ENCODE data around the gene RFFL.

RFFL gene

GRCh38 chr17:35089586-35090296, 26.2 kb upstream of the RFFL start:
- Histone ChIP-seq H3K9ac (ENCODE audit: low read depth, low read length) (peak overlapping the region; percentile 65), H3K27me3 (ENCODE audit: insufficient read depth, low read length) (peaks cover 10% of the 10 kb centered on the region; the same call in 1 of the 2 replicates), H3K9me3 (ENCODE audit: insufficient read depth, low read depth, low read length) (no peaks in the 10 kb centered on the region), H3K27ac (ENCODE audit: low read length) (no peak overlapping the region), H3K36me3 (ENCODE audit: insufficient read depth, low read depth, low read length) (no peaks in the 10 kb centered on the region), H3K4me1 (ENCODE audit: insufficient read depth, low read length) (peaks cover 34% of the 10 kb centered on the region), H3K4me3 (ENCODE audit: low read length) (peak overlapping the region; percentile 61)

GRCh38 chr17:35088881-35089585, 25.5 kb upstream of the RFFL start:
- Histone ChIP-seq H3K4me1 (ENCODE audit: insufficient read depth, low read length) (peaks cover 34% of the 10 kb centered on the region), H3K9me3 (ENCODE audit: insufficient read depth, low read depth, low read length) (no peaks in the 10 kb centered on the region), H3K27me3 (ENCODE audit: insufficient read depth, low read length) (peaks cover 10% of the 10 kb centered on the region; the same call in 1 of the 2 replicates), H3K9ac (ENCODE audit: low read depth, low read length) (peak overlapping the region; percentile 78; the same call in 1 of the 2 replicates), H3K36me3 (ENCODE audit: insufficient read depth, low read depth, low read length) (no peaks in the 10 kb centered on the region), H3K27ac (ENCODE audit: low read length) (no peak overlapping the region), H3K4me3 (ENCODE audit: low read length) (peak overlapping the region; percentile 89)

DNA sequence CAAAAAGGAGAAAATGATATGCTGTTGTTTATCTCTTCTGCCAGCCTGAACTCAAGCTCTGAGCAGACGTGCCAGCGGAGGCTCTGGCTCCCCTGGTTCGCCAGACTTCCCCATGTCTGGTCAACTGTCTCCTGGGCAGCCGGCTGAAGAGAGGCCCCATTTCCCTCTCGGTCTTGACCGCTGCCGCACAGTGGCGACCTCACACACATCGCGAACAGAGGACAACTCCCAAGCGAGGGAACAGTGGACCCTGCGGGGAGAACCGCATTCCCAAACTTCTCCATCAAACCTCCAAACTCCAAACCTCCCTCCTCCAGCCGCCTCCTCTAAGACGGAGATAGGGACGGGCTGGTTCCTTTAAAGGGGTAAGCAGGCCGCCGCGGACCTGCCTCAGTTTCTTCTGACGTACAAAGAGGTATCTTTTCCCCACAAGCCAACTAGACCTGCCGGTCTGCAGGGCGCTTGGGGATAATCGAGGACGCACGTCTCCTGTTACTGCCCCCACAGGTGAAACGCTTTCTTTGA, 24.9 kb upstream of the RFFL start:
- Histone ChIP-seq H3K27me3 (ENCODE audit: insufficient read depth, low read length) (peaks cover 10% of the 10 kb centered on the region; the same call in 1 of the 2 replicates), H3K4me3 (ENCODE audit: low read length) (peak overlapping the region; percentile 89), H3K9ac (ENCODE audit: low read depth, low read length) (peak overlapping the region; percentile 78; the same call in 1 of the 2 replicates), H3K36me3 (ENCODE audit: insufficient read depth, low read depth, low read length) (no peaks in the 10 kb centered on the region), H3K9me3 (ENCODE audit: insufficient read depth, low read depth, low read length) (no peaks in the 10 kb centered on the region), H3K27ac (ENCODE audit: low read length) (no peak overlapping the region), H3K4me1 (ENCODE audit: insufficient read depth, low read length) (peaks cover 34% of the 10 kb centered on the region)

GRCh38 chr17:35087731-35088355, 24.3 kb upstream of the RFFL start:
- Histone ChIP-seq H3K4me1 (ENCODE audit: insufficient read depth, low read length) (peaks cover 39% of the 10 kb centered on the region), H3K36me3 (ENCODE audit: insufficient read depth, low read depth, low read length) (no peaks in the 10 kb centered on the region), H3K4me3 (ENCODE audit: low read length) (peak overlapping the region; percentile 89), H3K27me3 (ENCODE audit: insufficient read depth, low read length) (peaks cover 10% of the 10 kb centered on the region; the same call in 1 of the 2 replicates), H3K27ac (ENCODE audit: low read length) (no peak overlapping the region), H3K9me3 (ENCODE audit: insufficient read depth, low read depth, low read length) (no peaks in the 10 kb centered on the region), H3K9ac (ENCODE audit: low read depth, low read length) (peak overlapping the region; percentile 78; the same call in 1 of the 2 replicates)

GRCh38 chr17:35086931-35087573, 23.5 kb upstream of the RFFL start:
- Histone ChIP-seq H3K4me3 (ENCODE audit: low read length) (peak overlapping the region; percentile 89), H3K27ac (ENCODE audit: low read length) (no peak overlapping the region), H3K9me3 (ENCODE audit: insufficient read depth, low read depth, low read length) (no peaks in the 10 kb centered on the region), H3K9ac (ENCODE audit: low read depth, low read length) (no peak overlapping the region), H3K27me3 (ENCODE audit: insufficient read depth, low read length) (peaks cover 10% of the 10 kb centered on the region; the same call in 1 of the 2 replicates), H3K4me1 (ENCODE audit: insufficient read depth, low read length) (peaks cover 47% of the 10 kb centered on the region), H3K36me3 (ENCODE audit: insufficient read depth, low read depth, low read length) (no peaks in the 10 kb centered on the region)

DNA sequence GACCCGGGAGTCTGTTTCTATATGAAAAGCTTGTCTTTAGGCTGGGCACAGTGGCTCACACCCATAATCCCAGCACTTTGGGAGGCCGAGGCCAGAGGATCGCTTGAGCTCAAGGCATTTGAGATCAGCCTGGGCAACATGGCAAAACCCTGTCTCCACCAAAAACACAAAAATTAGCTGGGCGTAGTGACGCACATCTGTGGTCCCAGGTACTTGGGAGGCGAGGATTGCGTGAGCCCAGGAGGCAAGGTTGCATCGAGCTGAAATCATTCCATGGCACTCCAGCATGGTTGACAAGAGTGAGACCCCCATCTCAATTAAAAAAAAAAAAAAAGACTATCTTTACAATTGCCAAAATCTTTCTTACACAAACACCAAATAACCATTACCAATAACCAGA, 22.7 kb upstream of the RFFL start:
- Histone ChIP-seq H3K4me1 (ENCODE audit: insufficient read depth, low read length) (peaks cover 53% of the 10 kb centered on the region), H3K9ac (ENCODE audit: low read depth, low read length) (no peak overlapping the region), H3K27me3 (ENCODE audit: insufficient read depth, low read length) (peaks cover 10% of the 10 kb centered on the region; the same call in 1 of the 2 replicates), H3K9me3 (ENCODE audit: insufficient read depth, low read depth, low read length) (no peaks in the 10 kb centered on the region), H3K4me3 (ENCODE audit: low read length) (no peak overlapping the region), H3K36me3 (ENCODE audit: insufficient read depth, low read depth, low read length) (no peaks in the 10 kb centered on the region), H3K27ac (ENCODE audit: low read length) (no peak overlapping the region)

- Histone ChIP-seq H3K9me3 (ENCODE audit: insufficient read depth, low read depth, low read length) (no peaks in the 10 kb centered on the region), H3K27me3 (ENCODE audit: insufficient read depth, low read length) (peaks cover 10% of the 10 kb centered on the region; the same call in 1 of the 2 replicates), H3K36me3 (ENCODE audit: insufficient read depth, low read depth, low read length) (no peaks in the 10 kb centered on the region), H3K4me1 (ENCODE audit: insufficient read depth, low read length) (peaks cover 64% of the 10 kb centered on the region), H3K9ac (ENCODE audit: low read depth, low read length) (no peak overlapping the region), H3K4me3 (ENCODE audit: low read length) (no peak overlapping the region), H3K27ac (ENCODE audit: low read length) (no peak overlapping the region)
Measured at GRCh38 chr17:35084987-35085386, 21.5 kb upstream of the RFFL start.

- no peak overlapping the region for H3K9ac ChIP-seq (ENCODE audit: low read depth, low read length)
Measured at GRCh38 chr17:35083071-35083470, 19.6 kb upstream of the RFFL start.

GRCh38 chr17:35082073-35082657, 18.7 kb upstream of the RFFL start:
- Histone ChIP-seq H3K9me3 (ENCODE audit: insufficient read depth, low read depth, low read length) (no peaks in the 10 kb centered on the region), H3K27ac (ENCODE audit: low read length) (no peak overlapping the region), H3K27me3 (ENCODE audit: insufficient read depth, low read length) (no peaks in the 10 kb centered on the region), H3K4me3 (ENCODE audit: low read length) (no peak overlapping the region), H3K36me3 (ENCODE audit: insufficient read depth, low read depth, low read length) (no peaks in the 10 kb centered on the region), H3K4me1 (ENCODE audit: insufficient read depth, low read length) (peaks cover 53% of the 10 kb centered on the region), H3K9ac (ENCODE audit: low read depth, low read length) (no peak overlapping the region)

More at GRCh38 chr17:35083071-35083470, 19.6 kb upstream of the RFFL start:
- Histone ChIP-seq H3K9me3 (ENCODE audit: insufficient read depth, low read depth, low read length) (no peaks in the 10 kb centered on the region), H3K27me3 (ENCODE audit: insufficient read depth, low read length) (peaks cover 6% of the 10 kb centered on the region; the same call in 1 of the 2 replicates), H3K36me3 (ENCODE audit: insufficient read depth, low read depth, low read length) (no peaks in the 10 kb centered on the region), H3K4me1 (ENCODE audit: insufficient read depth, low read length) (peaks cover 60% of the 10 kb centered on the region), H3K27ac (ENCODE audit: low read length) (no peak overlapping the region), H3K4me3 (ENCODE audit: low read length) (no peak overlapping the region)

- peaks cover 48% of the 10 kb centered on the region for H3K4me1 ChIP-seq (ENCODE audit: insufficient read depth, low read length)
Measured at GRCh38 chr17:35081638-35082037, 18.1 kb upstream of the RFFL start.

GRCh38 chr17:35080536-35080935, 17.0 kb upstream of the RFFL start:
- no peaks in the 10 kb centered on the region for H3K9me3 ChIP-seq (ENCODE audit: insufficient read depth, low read depth, low read length)
- peaks cover 37% of the 10 kb centered on the region for H3K4me1 ChIP-seq (ENCODE audit: insufficient read depth, low read length)
- peak overlapping the region; percentile 13; the same call in 1 of the 2 replicates for H3K9ac ChIP-seq (ENCODE audit: low read depth, low read length)
- no peak overlapping the region for H3K27ac ChIP-seq (ENCODE audit: low read length)
- no peaks in the 10 kb centered on the region for H3K36me3 ChIP-seq (ENCODE audit: insufficient read depth, low read depth, low read length)
- H3K4me3 ChIP-seq (ENCODE audit: low read length): no peak overlapping the region
- no peaks in the 10 kb centered on the region for H3K27me3 ChIP-seq (ENCODE audit: insufficient read depth, low read length)

More at GRCh38 chr17:35081638-35082037, 18.1 kb upstream of the RFFL start:
- Histone ChIP-seq H3K4me3 (ENCODE audit: low read length) (no peak overlapping the region), H3K27ac (ENCODE audit: low read length) (no peak overlapping the region), H3K9ac (ENCODE audit: low read depth, low read length) (no peak overlapping the region), H3K27me3 (ENCODE audit: insufficient read depth, low read length) (no peaks in the 10 kb centered on the region), H3K9me3 (ENCODE audit: insufficient read depth, low read depth, low read length) (no peaks in the 10 kb centered on the region), H3K36me3 (ENCODE audit: insufficient read depth, low read depth, low read length) (no peaks in the 10 kb centered on the region)
